Glomerular visceral epithelial cell (primary cell): ENCODE measurements around the gene OR2V1.
"Not testable (repeated sequence)": the region's sequence is repeated elsewhere in the genome, so short reads cannot be mapped to it uniquely, and the experiment has no call there.

Experiments
- DNase-seq: peaks from one replicate; pipeline ENCODE4 v3.0.0-alpha.2; 2016; ENCODE audit errors: extremely low spot score

OR2V1 gene

DNA sequence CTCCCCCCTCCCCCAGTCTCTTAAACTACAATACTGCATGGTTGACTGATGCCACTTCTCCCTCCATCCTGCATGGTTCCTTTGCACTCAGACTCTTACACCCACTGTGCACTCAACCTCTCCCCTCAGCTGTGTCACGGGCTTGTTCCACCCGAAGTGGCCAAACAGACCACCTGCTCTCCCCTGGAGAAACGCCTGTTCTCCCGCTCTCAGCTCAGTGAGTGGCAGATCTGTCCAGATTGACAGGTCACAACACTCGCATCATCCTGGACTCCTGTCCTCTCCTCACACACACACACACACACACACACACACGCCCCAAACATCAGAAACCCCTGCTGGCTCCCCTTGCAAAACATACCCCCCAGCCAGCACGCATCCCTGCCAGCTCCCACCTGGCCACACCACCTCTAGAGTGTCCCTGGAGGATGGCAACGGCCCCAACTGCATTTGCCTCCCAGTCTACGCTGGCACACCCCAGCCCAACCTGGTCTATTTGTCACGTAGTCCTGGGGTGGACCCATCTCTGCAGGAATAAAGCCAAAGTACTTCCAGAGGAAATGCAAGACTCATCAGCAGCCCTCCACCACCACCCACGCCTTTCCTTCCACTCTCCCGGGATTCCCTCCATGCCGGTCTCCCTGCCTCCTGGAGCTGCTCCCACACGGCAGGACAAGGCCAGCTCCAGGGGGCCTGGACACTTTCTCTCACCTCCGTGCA, 2.9 kb downstream of the OR2V1 start:
- no peak for DNase-seq

- no peak for DNase-seq
Observed at GRCh38 chr5:181127456-181127855, 3.5 kb downstream of the OR2V1 start.

DNA sequence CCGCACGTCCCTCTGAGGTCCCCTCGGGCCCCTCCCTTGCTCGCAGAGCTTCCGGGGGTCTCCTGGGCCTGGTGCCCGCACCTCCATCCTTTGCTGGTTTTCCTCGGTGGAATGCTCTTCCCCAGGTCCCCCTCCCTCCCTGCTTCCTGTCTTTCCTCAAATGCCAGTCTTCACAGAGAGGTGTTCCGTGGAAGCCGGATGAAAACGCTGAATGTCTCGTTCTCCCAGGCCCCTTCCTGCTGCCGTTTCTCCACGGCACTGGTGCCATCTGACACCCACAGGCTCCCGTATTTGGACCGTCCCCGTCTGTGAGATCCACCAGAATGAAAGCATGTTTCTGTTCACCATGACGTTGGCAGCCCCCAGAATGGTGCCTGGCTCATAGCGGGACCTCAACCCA, 4.1 kb downstream of the OR2V1 start:
- no peak for DNase-seq

DNA sequence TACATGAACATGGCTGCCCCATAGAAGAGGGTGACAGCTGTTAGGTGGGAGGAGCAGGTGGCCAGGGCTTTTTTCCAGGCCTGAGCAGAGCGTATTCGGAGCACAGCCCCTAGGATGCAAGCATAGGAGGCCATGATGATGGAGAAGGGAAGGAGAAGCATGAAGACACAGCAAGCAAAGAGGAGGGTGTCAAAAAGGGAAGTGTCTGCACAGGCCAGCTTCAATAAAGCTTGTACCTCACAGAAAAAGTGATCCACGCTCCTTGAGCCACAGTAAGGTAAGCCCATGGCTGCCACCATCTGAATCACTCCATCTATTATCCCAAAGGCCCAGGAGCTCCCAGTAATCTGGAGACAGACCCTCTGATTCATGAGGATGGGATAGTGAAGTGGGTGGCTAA, 6.4 kb downstream of the OR2V1 start:
- DNase-seq = no peak

- DNase-seq = no peak
Observed at GRCh38 chr5:181121675-181122561, 9.1 kb downstream of the OR2V1 start.

DNA sequence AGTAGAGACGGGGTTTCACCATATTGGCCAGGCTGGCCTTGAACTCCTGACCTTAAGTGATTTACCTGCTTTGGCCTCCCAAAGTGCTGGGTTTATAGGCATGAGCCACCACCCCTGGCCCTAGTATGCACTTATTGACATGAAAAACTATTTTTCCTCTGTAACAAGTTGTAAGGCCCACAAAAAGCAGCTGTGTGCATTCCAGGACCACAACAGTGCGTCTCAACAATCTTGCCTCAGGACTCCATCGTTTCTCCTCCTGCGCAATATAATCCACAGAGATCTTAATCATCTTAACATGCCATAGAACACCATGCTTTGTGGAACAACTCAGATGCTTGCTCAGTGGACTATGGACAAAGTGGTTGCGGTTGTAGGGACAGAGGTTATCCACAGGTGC, 10.2 kb downstream of the OR2V1 start:
- DNase-seq = no peak

DNA sequence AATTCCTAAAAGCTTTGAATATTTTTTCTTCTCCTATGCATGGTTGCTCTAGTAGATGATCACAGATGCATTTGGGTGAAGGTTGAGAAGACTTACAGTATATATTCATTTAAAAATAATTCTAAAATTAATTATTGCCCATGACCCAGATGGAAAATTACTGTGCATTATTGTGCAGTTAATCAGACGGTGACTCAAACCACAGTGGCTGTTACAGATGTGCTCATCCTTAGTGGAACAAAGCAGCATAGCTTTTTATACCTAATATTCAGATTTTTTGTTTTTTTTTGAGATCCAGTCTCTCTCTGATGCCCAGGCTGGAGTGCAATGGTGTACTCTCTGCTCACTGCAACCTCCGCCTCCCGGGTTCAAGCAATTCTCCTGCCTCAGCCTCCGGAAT, 10.7 kb downstream of the OR2V1 start:
- peak; percentile 43 for DNase-seq

GRCh38 chr5:181119105-181119504, 11.9 kb downstream of the OR2V1 start:
- no peak for DNase-seq

DNA sequence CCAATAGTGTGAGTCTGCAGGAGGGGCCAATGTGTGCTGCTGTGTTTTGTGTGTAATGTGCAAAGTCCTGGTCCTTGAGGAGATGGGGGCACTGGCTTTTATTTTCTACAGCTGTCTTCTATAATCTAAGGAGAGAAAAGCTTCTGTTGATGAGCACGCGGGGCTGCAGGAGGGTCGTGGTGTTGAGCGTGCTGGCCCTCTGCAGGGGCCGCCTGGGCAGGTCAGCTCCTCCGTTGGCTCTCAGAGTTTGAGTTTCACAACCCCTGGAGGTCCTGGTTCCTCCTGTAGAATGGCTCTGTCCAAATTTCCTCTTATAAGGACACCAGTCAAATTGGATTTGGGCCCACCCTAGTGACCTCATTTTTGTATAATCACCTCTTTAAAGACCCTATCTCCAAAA, 12.6 kb downstream of the OR2V1 start:
- no peak for DNase-seq

- peak; percentile 66 for DNase-seq
Observed at GRCh38 chr5:181114844-181115778, 15.9 kb downstream of the OR2V1 start.

DNA sequence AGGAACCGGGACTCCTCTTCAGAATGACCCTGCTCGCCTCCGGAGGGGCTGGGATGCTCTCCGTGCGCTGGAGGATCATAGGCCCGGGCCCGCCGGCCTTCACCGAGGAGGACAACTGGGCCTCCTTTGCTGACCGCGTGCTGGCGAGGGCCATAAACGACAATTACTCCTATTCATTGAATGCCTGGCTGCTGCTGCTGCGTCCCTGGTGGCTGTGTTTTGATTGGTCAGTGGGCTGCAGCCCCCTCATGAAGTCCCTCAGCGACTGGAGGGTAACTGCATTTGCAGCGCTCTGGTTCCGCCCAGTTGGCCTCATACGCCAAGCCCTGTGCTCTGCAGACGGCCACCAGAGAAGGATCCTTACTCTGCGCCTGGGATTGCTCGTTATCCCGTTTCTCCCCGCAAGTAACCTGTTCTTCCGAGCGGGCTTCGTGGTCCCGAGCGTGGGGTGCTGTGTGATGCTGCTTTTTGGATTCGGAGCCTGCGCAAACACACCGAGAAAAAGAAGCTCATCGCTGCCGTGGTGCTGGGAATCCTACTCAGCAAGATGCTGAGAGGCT, 16.6 kb downstream of the OR2V1 start:
- DNase-seq = no peak

DNA sequence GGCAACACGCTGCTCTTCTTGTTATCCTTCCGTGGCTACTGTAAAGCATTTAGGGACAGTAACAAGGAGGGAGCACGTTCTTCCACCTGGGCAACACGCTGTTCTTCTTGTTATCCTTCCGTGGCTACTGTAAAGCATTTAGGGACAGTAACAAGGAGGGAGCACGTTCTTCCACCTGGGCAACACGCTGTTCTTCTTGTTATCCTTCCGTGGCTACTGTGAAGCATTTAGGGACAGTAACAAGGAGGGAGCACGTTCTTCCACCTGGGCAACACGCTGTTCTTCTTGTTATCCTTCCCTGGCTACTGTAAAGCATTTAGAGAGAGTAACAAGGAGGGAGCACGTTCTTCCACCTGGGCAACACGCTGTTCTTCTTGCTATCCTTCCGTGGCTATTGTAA, 17.4 kb downstream of the OR2V1 start:
- not testable (repeated sequence) for DNase-seq

DNA sequence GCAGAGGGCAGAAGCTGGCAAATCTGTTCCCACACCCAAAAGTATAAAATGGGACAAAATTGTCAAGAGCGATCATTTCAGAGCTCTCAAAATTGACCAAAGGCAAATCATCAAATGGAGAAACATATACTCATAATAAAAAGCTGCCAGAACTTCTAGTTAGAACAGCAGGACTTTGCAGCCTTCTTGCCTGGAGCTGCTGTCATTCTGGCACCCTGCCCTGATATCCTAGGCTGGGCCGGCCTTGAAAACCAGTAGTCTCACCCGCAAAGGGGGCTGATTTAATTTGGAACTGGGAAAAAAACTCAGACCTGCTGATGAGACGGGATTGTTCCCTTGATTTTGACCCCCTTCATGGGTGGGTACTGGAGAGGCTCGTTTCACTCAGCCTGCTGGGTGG, 18.5 kb downstream of the OR2V1 start:
- no peak for DNase-seq

DNA sequence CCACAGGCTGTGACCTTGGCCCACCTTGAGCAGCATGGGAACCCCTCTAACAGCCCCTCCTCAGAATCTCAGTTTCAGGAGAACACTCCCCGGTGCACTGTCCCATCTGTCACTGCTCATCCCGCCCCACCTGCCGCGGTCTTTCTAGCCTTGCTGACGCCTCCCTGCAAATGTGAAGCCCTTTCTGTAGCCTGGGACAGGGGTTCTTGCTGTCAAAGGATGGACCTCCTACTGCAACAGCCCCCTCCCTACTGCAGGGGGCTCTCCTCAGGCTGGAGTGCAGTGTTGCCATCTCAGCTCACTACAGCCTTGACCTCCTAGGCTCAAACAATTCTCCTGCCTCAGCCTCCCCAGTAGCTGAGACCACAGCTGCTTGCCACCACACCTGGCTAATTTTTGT, 20.0 kb downstream of the OR2V1 start:
- DNase-seq = no peak

GRCh38 chr5:181109489-181110013, 21.4 kb downstream of the OR2V1 start:
- DNase-seq = no peak

DNA sequence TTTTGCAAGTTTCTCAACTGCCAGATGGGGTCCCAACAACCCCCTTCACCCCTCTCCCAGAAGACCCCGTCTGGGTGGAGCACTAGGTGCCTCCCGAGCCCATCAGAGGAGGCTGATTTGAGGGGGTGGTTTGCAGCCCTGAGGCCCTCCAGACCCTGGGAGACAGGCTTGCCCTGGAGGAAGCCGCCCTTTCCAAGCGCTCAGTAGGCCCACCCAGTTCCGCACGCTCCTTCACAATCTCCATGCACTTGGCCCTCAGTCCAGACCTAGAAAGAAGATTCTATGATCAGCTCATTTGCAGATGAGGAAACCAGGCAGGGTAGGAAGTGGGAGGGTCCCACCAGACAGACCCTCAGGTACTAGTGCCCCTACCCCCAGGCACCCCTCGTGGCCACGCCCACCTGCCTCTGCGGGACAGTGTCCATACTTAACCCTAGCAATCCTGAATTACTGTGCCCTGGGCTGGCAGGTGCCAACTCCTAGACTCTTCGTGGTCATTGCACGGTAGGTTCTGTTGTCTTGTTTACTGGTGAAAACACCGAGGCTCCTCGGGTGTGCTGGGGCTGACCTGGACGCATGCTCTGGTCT, 22.3 kb downstream of the OR2V1 start:
- no peak for DNase-seq

- no peak for DNase-seq
Observed at GRCh38 chr5:181107699-181108098, 23.3 kb downstream of the OR2V1 start.

DNA sequence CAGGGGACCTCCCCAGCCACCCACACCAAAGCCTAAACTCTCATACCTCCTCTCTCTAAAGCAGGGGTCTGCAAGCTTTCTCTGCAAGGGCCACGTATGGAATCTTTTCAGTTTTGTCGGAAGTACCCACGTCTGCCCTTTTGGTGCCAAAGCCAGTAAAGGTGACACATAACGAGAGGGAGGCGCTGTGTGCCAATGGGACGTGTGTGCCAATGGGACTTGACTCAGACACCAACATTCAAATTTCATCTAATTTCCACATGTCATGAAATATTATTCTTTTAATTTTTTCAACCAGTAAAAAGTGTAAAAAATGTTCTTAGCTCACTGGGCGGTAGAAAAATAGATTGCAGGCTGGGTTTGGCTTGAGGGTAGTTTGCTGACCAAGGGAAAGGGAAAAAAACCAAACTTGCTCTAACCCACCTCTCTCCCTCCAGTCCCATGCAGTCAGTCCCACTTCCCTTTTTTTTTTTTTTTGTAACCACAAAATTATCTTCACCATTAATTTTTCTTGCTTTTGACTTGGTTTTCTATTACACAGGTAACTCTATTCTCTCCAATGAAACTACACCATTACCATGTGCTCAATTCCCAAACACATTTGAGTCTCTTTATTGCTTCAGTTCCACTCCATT, 25.5 kb downstream of the OR2V1 start:
- no peak for DNase-seq

- DNase-seq = not testable (repeated sequence)
Observed at GRCh38 chr5:181104606-181105390, 26.2 kb downstream of the OR2V1 start.

DNA sequence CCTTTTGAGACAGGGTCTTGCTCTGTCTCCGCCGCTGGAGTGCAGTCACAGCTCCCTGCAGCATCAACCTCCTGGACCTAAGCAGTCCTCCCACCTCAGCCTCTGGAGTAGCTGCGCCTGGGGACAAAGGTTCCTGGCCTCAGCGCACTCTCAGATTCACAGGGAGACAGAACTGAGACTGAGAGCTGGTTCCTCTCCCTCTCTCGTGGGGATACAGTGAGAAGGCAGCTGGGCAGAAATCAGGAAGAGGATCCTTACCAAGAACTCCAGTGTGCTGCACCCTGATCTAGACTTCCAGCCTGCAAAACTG, 26.8 kb downstream of the OR2V1 start:
- not testable (repeated sequence) for DNase-seq
